ENCODE results near the gene ACSBG1.

- TF ChIP-seq TARDBP (IDR thresholded peaks at IDR 0.05) (no peak), ELF4 (IDR thresholded peaks at IDR 0.05) (no peak), FOXM1 (IDR thresholded peaks at IDR 0.05; ENCODE audit: borderline replicate concordance) (no peak)
Observed at GRCh38 chr15:78263907-78264303, 29.5 kb upstream of the ACSBG1 start.

Data from HEK293T (cell line).